HG02852 (cell line): Measurements from ENCODE around the gene ZNF462.
"Not testable (repeated sequence)": the region's sequence is repeated elsewhere in the genome, so short reads cannot be mapped to it uniquely, and the experiment has no call there.

Experiments used
- ATAC-seq: cut with Tn5 transposase; IDR thresholded peaks from one replicate; pipeline ENCODE4 v1.9.1; 2021; ENCODE audit warnings: mild to moderate bottlenecking, moderate library complexity; ENCODE audit not compliant: unreplicated experiment

ZNF462 gene

GRCh38 chr9:106989904-106990303 lies 126.9 kb downstream of the ZNF462 start:
- not testable (repeated sequence) for ATAC-seq

GRCh38 chr9:106992186-106992585 lies 129.2 kb downstream of the ZNF462 start:
- no peak for ATAC-seq

- ATAC-seq, result no peak
These were observed 130.6 kb downstream of the ZNF462 start for GRCh38 chr9:106993603-106994002.

GRCh38 chr9:106994463-106994862 lies 131.5 kb downstream of the ZNF462 start:
- no peak for ATAC-seq

- no peak for ATAC-seq
These were observed 137.3 kb downstream of the ZNF462 start for GRCh38 chr9:107000218-107000617.

GRCh38 chr9:107005201-107005600 lies 142.2 kb downstream of the ZNF462 start:
- no peak for ATAC-seq

- ATAC-seq, result no peak
These were observed 144.4 kb downstream of the ZNF462 start for GRCh38 chr9:107007402-107007801.

GRCh38 chr9:107008011-107008410 lies 145.0 kb downstream of the ZNF462 start:
- ATAC-seq, result no peak

GRCh38 chr9:107008447-107008846 lies 145.5 kb downstream of the ZNF462 start:
- ATAC-seq, result no peak

- ATAC-seq, result no peak
These were observed 153.4 kb downstream of the ZNF462 start for GRCh38 chr9:107016383-107016782.

- no peak for ATAC-seq
These were observed 156.0 kb downstream of the ZNF462 start for GRCh38 chr9:107018861-107019545.

GRCh38 chr9:107020040-107020530 lies 157.1 kb downstream of the ZNF462 start:
- ATAC-seq, result peak; percentile 70

GRCh38 chr9:107024193-107024592 lies 161.2 kb downstream of the ZNF462 start:
- peak; percentile 58 for ATAC-seq

- ATAC-seq, result no peak
These were observed 162.5 kb downstream of the ZNF462 start for GRCh38 chr9:107025260-107026035.

- ATAC-seq, result no peak
These were observed 166.2 kb downstream of the ZNF462 start for GRCh38 chr9:107029146-107029545.

GRCh38 chr9:107033966-107034365 lies 171.0 kb downstream of the ZNF462 start:
- ATAC-seq, result no peak

GRCh38 chr9:107034831-107035230 lies 171.9 kb downstream of the ZNF462 start:
- ATAC-seq, result no peak

GRCh38 chr9:107036367-107036766 lies 173.4 kb downstream of the ZNF462 start:
- no peak for ATAC-seq

GRCh38 chr9:107039542-107039941 lies 176.6 kb downstream of the ZNF462 start:
- ATAC-seq, result no peak

- ATAC-seq, result no peak
These were observed 179.6 kb downstream of the ZNF462 start for GRCh38 chr9:107042606-107043005.

- no peak for ATAC-seq
These were observed 180.9 kb downstream of the ZNF462 start for GRCh38 chr9:107043886-107044285.

GRCh38 chr9:107044872-107045271 lies 181.9 kb downstream of the ZNF462 start:
- no peak for ATAC-seq
